GM21390 (cell line): ENCODE measurements around the gene ORAI2.

ENCODE experiments used
- ATAC-seq: cut with Tn5 transposase; IDR thresholded peaks from one replicate; pipeline ENCODE4 v1.9.1; 2021; ENCODE audit not compliant: unreplicated experiment

The ORAI2 gene

GRCh38 chr7:102413611-102414010 lies 19.8 kb upstream of the ORAI2 start:
- ATAC-seq, result no peak

- peak; percentile 54 for ATAC-seq
Observed at GRCh38 chr7:102415685-102416225, 17.6 kb upstream of the ORAI2 start.

GRCh38 chr7:102416406-102416805 lies 17.0 kb upstream of the ORAI2 start:
- no peak for ATAC-seq

GRCh38 chr7:102417105-102417504 lies 16.3 kb upstream of the ORAI2 start:
- no peak for ATAC-seq

GRCh38 chr7:102418592-102418991 lies 14.8 kb upstream of the ORAI2 start:
- ATAC-seq, result no peak

- ATAC-seq, result no peak
Observed at GRCh38 chr7:102421706-102422240, 11.6 kb upstream of the ORAI2 start.

GRCh38 chr7:102424129-102424551 lies 9.2 kb upstream of the ORAI2 start:
- no peak for ATAC-seq

GRCh38 chr7:102424787-102425218 lies 8.6 kb upstream of the ORAI2 start:
- no peak for ATAC-seq

GRCh38 chr7:102425639-102426267 lies 7.6 kb upstream of the ORAI2 start:
- ATAC-seq, result peak; percentile 67

GRCh38 chr7:102426268-102427018 lies 6.9 kb upstream of the ORAI2 start:
- peak; percentile 59 for ATAC-seq

- no peak for ATAC-seq
Observed at GRCh38 chr7:102427019-102427405, 6.4 kb upstream of the ORAI2 start.

GRCh38 chr7:102429141-102429899 lies 4.1 kb upstream of the ORAI2 start:
- no peak for ATAC-seq

GRCh38 chr7:102431617-102432298 lies 1.6 kb upstream of the ORAI2 start:
- peak; percentile 29 for ATAC-seq

- ATAC-seq, result peak; percentile 37
Observed at GRCh38 chr7:102432442-102433218, 745 bp upstream of the ORAI2 start.

- ATAC-seq, result no peak
Observed at GRCh38 chr7:102434039-102434486, 688 bp downstream of the ORAI2 start.

- no peak for ATAC-seq
Observed at GRCh38 chr7:102436118-102436517, 2.7 kb downstream of the ORAI2 start.

- ATAC-seq, result no peak
Observed at GRCh38 chr7:102439963-102440795, 6.8 kb downstream of the ORAI2 start.

GRCh38 chr7:102444961-102445673 lies 11.7 kb downstream of the ORAI2 start:
- ATAC-seq, result peak; percentile 37
